Hepatocyte (in vitro differentiated cells): Measurements from ENCODE around the gene GPR155. TPM values are rescaled to one million over a fixed set of nuclear protein-coding genes. Genes with fewer than 3 reads are reported as not detected.

Experiments
- DNase-seq: peaks from one replicate; pipeline ENCODE4 v3.0.0-alpha.2; 2016; ENCODE audit warnings: low spot score
- H2AFZ ChIP-seq: fragments of 200-600 bp; sonication (generic); 2 replicates; pipeline ENCODE4 v1.6.0; 2016; ENCODE audit warnings: antibody characterized with exemption, mild to moderate bottlenecking
- H3K27ac ChIP-seq: fragments of 200-600 bp; sonication (generic); 2 replicates; pipeline ENCODE4 v1.5.1; 2016; ENCODE audit warnings: mild to moderate bottlenecking
- H3K27me3 ChIP-seq: fragments of 200-600 bp; sonication (generic); 2 replicates; pipeline ENCODE4 v1.6.1; 2016
- H3K36me3 ChIP-seq: fragments of 200-600 bp; sonication (generic); replicated peaks from 2 replicates; pipeline ENCODE4 v1.5.1; 2016; ENCODE audit warnings: low read depth; ENCODE audit not compliant: insufficient read depth
- H3K4me1 ChIP-seq: fragments of 200-600 bp; sonication (generic); 2 replicates; pipeline ENCODE4 v1.5.1; 2016; ENCODE audit warnings: mild to moderate bottlenecking, moderate library complexity; ENCODE audit not compliant: insufficient read depth
- H3K4me2 ChIP-seq: fragments of 200-600 bp; sonication (generic); 2 replicates; pipeline ENCODE4 v1.6.0; 2016
- H3K4me3 ChIP-seq: fragments of 200-600 bp; sonication (generic); 2 replicates; pipeline ENCODE4 v1.5.1; 2016; ENCODE audit warnings: mild to moderate bottlenecking
- H3K79me2 ChIP-seq: fragments of 200-600 bp; sonication (generic); 2 replicates; pipeline ENCODE4 v1.6.0; 2017; ENCODE audit warnings: mild to moderate bottlenecking
- H3K9me2 ChIP-seq: fragments of 200-600 bp; sonication (generic); replicated peaks from 2 replicates; pipeline ENCODE4 v1.6.0; 2017; ENCODE audit warnings: mild to moderate bottlenecking; ENCODE audit not compliant: insufficient read depth
- H3K9me3 ChIP-seq: fragments of 200-600 bp; sonication (generic); 2 replicates; pipeline ENCODE4 v1.5.1; 2016; ENCODE audit warnings: low read depth, mild to moderate bottlenecking
- H4K20me1 ChIP-seq: fragments of 200-600 bp; sonication (generic); 2 replicates; pipeline ENCODE4 v1.6.0; 2016; ENCODE audit warnings: mild to moderate bottlenecking; ENCODE audit not compliant: insufficient read depth, poor library complexity, severe bottlenecking
- EZH2 ChIP-seq: fragments of 200-600 bp; sonication (generic); IDR thresholded peaks from 2 replicates; pipeline ENCODE4 v1.6.1; 2016; ENCODE audit warnings: antibody characterized with exemption, mild to moderate bottlenecking, borderline replicate concordance
- EZH2phosphoT487 ChIP-seq: fragments of 200-600 bp; sonication (generic); IDR thresholded peaks from one replicate; pipeline ENCODE4 v1.6.1; 2018; ENCODE audit warnings: antibody characterized with exemption, mild to moderate bottlenecking, low read depth, moderate library complexity; ENCODE audit not compliant: unreplicated experiment, severe bottlenecking
- WGBS: methylation state at CpG from one replicate; pipeline ENCODE4 v1.1.6; 2016; ENCODE audit warnings: low lambda C conversion rate; ENCODE audit errors: missing lambda C conversion rate; 5-methylcytosine and 5-hydroxymethylcytosine counted together
- polyA plus RNA-seq: library from polyadenylated mRNA; unstranded; fragments of >200 nt; fragmentation: Nextera tagmentation; extraction: Ambion mirVana; gene quantifications from 2 replicates; pipeline ENCODE4 v1.2.1, GENCODE V29; 2016
- total RNA-seq: library from RNA; depleted of rRNA; stranded (reverse); fragments of >200 nt; gene quantifications from 2 replicates; pipeline ENCODE4 v1.2.3, GENCODE V29; 2014
- TF ChIP-seq, protein P1 (sequence below): fragments of 200-600 bp; sonication (generic); IDR thresholded peaks from 2 replicates; pipeline ENCODE4 v1.5.1; 2016; ENCODE audit warnings: antibody characterized with exemption, mild to moderate bottlenecking; ENCODE audit not compliant: poor library complexity

Gene GPR155
- total and polyA plus RNA-seq, 2 experiments from 2014 or later: 26.1 to 30.0 TPM

- H4K20me1 ChIP-seq: no peaks in the 10 kb centered on the region
- TF ChIP-seq EZH2: no peak
- no peak for TF ChIP-seq EZH2phosphoT487
- TF ChIP-seq, protein P1, sequence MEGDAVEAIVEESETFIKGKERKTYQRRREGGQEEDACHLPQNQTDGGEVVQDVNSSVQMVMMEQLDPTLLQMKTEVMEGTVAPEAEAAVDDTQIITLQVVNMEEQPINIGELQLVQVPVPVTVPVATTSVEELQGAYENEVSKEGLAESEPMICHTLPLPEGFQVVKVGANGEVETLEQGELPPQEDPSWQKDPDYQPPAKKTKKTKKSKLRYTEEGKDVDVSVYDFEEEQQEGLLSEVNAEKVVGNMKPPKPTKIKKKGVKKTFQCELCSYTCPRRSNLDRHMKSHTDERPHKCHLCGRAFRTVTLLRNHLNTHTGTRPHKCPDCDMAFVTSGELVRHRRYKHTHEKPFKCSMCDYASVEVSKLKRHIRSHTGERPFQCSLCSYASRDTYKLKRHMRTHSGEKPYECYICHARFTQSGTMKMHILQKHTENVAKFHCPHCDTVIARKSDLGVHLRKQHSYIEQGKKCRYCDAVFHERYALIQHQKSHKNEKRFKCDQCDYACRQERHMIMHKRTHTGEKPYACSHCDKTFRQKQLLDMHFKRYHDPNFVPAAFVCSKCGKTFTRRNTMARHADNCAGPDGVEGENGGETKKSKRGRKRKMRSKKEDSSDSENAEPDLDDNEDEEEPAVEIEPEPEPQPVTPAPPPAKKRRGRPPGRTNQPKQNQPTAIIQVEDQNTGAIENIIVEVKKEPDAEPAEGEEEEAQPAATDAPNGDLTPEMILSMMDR: no peak
Observed at GRCh38 chr2:174465327-174465726, 21.5 kb downstream of the GPR155 start.

DNA sequence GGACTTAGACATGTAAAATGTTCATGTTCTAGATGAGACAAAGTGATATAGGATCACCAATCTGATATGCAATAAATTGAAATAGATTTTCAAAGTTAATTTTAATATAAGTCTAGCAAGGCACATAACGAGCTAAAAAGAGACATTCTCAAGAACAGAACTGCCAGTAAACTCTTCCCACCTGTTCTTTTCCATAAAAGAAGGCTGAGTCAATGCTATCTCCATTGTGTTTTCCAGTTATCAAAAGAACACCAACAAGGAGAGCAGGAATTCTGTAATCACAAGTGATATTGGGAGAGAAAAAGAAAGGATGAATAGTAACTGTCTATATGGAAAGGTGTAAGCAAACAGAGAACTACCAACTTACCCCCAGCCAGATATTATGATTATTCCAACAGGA, 25.6 kb downstream of the GPR155 start:
- no peaks in the 10 kb centered on the region for H3K9me2 ChIP-seq
- no peaks in the 10 kb centered on the region for H3K36me3 ChIP-seq
- no peak overlapping the region for H2AFZ ChIP-seq
- H3K4me1 ChIP-seq: no peaks in the 10 kb centered on the region
- no peak overlapping the region for H3K4me3 ChIP-seq
- no peaks in the 10 kb centered on the region for H4K20me1 ChIP-seq
- WGBS: 86% methylated on average over 1 of the region's 1 CpG
- H3K79me2 ChIP-seq: no peaks in the 10 kb centered on the region
- TF ChIP-seq, protein P1: no peak
- TF ChIP-seq EZH2: no peak
- TF ChIP-seq EZH2phosphoT487: no peak
- no peaks in the 10 kb centered on the region for H3K9me3 ChIP-seq
- H3K4me2 ChIP-seq: no peak overlapping the region
- DNase-seq: no peak
- H3K27me3 ChIP-seq: no peaks in the 10 kb centered on the region
- no peak overlapping the region for H3K27ac ChIP-seq

More at GRCh38 chr2:174465327-174465726, 21.5 kb downstream of the GPR155 start:
- DNase-seq: peak; percentile 8
- no peaks in the 10 kb centered on the region for H3K4me1 ChIP-seq
- H3K27ac ChIP-seq: no peak overlapping the region
- no peak overlapping the region for H3K4me3 ChIP-seq
- no peaks in the 10 kb centered on the region for H3K36me3 ChIP-seq
- H3K79me2 ChIP-seq: no peaks in the 10 kb centered on the region
- WGBS: 73% methylated on average over 4 of the region's 4 CpGs
- no peak overlapping the region for H2AFZ ChIP-seq
- H3K9me3 ChIP-seq: no peaks in the 10 kb centered on the region
- H3K4me2 ChIP-seq: no peak overlapping the region
- H3K9me2 ChIP-seq: no peaks in the 10 kb centered on the region
- H3K27me3 ChIP-seq: no peaks in the 10 kb centered on the region

- Histone ChIP-seq H3K36me3 (no peaks in the 10 kb centered on the region), H3K4me3 (no peak overlapping the region), H3K79me2 (no peaks in the 10 kb centered on the region), H3K4me1 (no peaks in the 10 kb centered on the region), H3K9me2 (no peaks in the 10 kb centered on the region), H3K27ac (no peak overlapping the region), H3K4me2 (no peak overlapping the region), H4K20me1 (no peaks in the 10 kb centered on the region), H3K9me3 (no peaks in the 10 kb centered on the region), H2AFZ (no peak overlapping the region), H3K27me3 (no peaks in the 10 kb centered on the region)
- TF ChIP-seq, protein P1: no peak
- TF ChIP-seq EZH2phosphoT487: no peak
- TF ChIP-seq EZH2: no peak
- 98% methylated on average over 2 of the region's 2 CpGs for WGBS
- DNase-seq: no peak
Observed at GRCh38 chr2:174454566-174454965, 32.3 kb downstream of the GPR155 start.
